GM23338 (cell line): Measurements from ENCODE around the gene SLC4A3. TPM values are rescaled to one million over a fixed set of nuclear protein-coding genes. Genes with fewer than 3 reads are reported as not detected.

Experiments used
- CREB1 ChIP-seq: fragments of 250-450 bp; sonication (Bioruptor Pico); IDR thresholded peaks from 2 replicates; pipeline ENCODE4 v1.5.0; 2020; ENCODE audit warnings: low read depth, mild to moderate bottlenecking, moderate library complexity
- ETS1 ChIP-seq: IDR thresholded peaks from 2 replicates; pipeline ENCODE4 v1.6.1; 2016; ENCODE audit warnings: antibody characterized with exemption
- EZH2phosphoT487 ChIP-seq: fragments of 200-600 bp; sonication (generic); IDR thresholded peaks from one replicate; pipeline ENCODE4 v1.8.1; 2018; ENCODE audit warnings: antibody characterized with exemption; ENCODE audit not compliant: unreplicated experiment
- REST ChIP-seq: IDR thresholded peaks from one replicate; pipeline ENCODE4 v1.6.1; 2018; ENCODE audit warnings: antibody characterized with exemption; ENCODE audit not compliant: unreplicated experiment
- ZNF114 ChIP-seq: fragments of 250-450 bp; sonication (Bioruptor Pico); IDR thresholded peaks from 2 replicates; pipeline ENCODE4 v1.5.0; 2020; ENCODE audit warnings: mild to moderate bottlenecking, moderate library complexity
- polyA plus RNA-seq: library from polyadenylated mRNA; unstranded; fragments of >200 nt; fragmentation: Nextera tagmentation; extraction: Ambion mirVana; gene quantifications from 2 replicates; pipeline ENCODE4 v1.2.1, GENCODE V29; 2016
- total RNA-seq: library from RNA; depleted of rRNA; stranded (reverse); fragments of >200 nt; shearing (Covaris generic); gene quantifications from 2 replicates; pipeline ENCODE4 v1.2.3, GENCODE V29; 2014
- TF ChIP-seq, protein P1 (sequence below): fragments of 250-450 bp; sonication (Bioruptor Pico); IDR thresholded peaks from 2 replicates; pipeline ENCODE4 v1.5.0; 2020; ENCODE audit warnings: mild to moderate bottlenecking, moderate library complexity

Gene SLC4A3
- total and polyA plus RNA-seq, 2 experiments from 2014 or later = 3.6 to 6.8 TPM

GRCh38 chr2:219625179-219625578 is 2.3 kb upstream of the SLC4A3 start (continued):
- TF ChIP-seq, protein P1, sequence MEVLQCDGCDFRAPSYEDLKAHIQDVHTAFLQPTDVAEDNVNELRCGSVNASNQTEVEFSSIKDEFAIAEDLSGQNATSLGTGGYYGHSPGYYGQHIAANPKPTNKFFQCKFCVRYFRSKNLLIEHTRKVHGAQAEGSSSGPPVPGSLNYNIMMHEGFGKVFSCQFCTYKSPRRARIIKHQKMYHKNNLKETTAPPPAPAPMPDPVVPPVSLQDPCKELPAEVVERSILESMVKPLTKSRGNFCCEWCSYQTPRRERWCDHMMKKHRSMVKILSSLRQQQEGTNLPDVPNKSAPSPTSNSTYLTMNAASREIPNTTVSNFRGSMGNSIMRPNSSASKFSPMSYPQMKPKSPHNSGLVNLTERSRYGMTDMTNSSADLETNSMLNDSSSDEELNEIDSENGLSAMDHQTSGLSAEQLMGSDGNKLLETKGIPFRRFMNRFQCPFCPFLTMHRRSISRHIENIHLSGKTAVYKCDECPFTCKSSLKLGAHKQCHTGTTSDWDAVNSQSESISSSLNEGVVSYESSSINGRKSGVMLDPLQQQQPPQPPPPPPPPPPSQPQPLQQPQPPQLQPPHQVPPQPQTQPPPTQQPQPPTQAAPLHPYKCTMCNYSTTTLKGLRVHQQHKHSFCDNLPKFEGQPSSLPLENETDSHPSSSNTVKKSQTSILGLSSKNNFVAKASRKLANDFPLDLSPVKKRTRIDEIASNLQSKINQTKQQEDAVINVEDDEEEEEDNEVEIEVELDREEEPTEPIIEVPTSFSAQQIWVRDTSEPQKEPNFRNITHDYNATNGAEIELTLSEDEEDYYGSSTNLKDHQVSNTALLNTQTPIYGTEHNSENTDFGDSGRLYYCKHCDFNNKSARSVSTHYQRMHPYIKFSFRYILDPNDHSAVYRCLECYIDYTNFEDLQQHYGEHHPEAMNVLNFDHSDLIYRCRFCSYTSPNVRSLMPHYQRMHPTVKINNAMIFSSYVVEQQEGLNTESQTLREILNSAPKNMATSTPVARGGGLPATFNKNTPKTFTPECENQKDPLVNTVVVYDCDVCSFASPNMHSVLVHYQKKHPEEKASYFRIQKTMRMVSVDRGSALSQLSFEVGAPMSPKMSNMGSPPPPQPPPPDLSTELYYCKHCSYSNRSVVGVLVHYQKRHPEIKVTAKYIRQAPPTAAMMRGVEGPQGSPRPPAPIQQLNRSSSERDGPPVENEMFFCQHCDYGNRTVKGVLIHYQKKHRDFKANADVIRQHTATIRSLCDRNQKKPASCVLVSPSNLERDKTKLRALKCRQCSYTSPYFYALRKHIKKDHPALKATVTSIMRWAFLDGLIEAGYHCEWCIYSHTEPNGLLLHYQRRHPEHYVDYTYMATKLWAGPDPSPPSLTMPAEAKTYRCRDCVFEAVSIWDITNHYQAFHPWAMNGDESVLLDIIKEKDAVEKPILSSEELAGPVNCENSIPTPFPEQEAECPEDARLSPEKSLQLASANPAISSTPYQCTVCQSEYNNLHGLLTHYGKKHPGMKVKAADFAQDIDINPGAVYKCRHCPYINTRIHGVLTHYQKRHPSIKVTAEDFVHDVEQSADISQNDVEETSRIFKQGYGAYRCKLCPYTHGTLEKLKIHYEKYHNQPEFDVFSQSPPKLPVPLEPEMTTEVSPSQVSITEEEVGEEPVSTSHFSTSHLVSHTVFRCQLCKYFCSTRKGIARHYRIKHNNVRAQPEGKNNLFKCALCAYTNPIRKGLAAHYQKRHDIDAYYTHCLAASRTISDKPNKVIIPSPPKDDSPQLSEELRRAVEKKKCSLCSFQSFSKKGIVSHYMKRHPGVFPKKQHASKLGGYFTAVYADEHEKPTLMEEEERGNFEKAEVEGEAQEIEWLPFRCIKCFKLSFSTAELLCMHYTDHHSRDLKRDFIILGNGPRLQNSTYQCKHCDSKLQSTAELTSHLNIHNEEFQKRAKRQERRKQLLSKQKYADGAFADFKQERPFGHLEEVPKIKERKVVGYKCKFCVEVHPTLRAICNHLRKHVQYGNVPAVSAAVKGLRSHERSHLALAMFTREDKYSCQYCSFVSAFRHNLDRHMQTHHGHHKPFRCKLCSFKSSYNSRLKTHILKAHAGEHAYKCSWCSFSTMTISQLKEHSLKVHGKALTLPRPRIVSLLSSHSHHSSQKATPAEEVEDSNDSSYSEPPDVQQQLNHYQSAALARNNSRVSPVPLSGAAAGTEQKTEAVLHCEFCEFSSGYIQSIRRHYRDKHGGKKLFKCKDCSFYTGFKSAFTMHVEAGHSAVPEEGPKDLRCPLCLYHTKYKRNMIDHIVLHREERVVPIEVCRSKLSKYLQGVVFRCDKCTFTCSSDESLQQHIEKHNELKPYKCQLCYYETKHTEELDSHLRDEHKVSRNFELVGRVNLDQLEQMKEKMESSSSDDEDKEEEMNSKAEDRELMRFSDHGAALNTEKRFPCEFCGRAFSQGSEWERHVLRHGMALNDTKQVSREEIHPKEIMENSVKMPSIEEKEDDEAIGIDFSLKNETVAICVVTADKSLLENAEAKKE (CRISPR knock-in tag) = no peak
- TF ChIP-seq ETS1 (no peak), ZNF114 (CRISPR knock-in tag) (no peak), CREB1 (CRISPR knock-in tag) (no peak), REST (no peak), EZH2phosphoT487 (no peak)
